Gastrocnemius medialis (tissue), 4 donors: ENCODE data around the gene TOPAZ1.

Experiments
- CTCF ChIP-seq, 5 experiments: fragments of 450-650 bp in 3 of 5; fragments of 200-600 bp in 2 of 5; sonication (generic) in 2 of 5; IDR thresholded peaks in 4 of 5; conservative IDR thresholded peaks in 1 of 5; 1 replicate in 4 of 5; 2 replicates in 1 of 5; pipeline ENCODE4 v1.5.1; 2016 to 2019; ENCODE audit warnings: antibody characterized with exemption in 5 of 5, mild to moderate bottlenecking in 3 of 5, moderate library complexity in 3 of 5
- POLR2A ChIP-seq, 2 donors: fragments of 450-650 bp; IDR thresholded peaks; one replicate each; pipeline ENCODE4 v1.6.1; 2017; ENCODE audit warnings: antibody characterized with exemption in 2 of 2, mild to moderate bottlenecking in 2 of 2, moderate library complexity in 2 of 2

- TF ChIP-seq POLR2A (IDR thresholded peaks at IDR 0.05): no peak
- TF ChIP-seq CTCF (IDR thresholded peaks at IDR 0.05 in 4 of 5, conservative IDR thresholded peaks at IDR 0.05 in 1 of 5): no peak
Observed at GRCh38 chr3:44280631-44281030, 38.9 kb downstream of the TOPAZ1 start.
